Ovary (tissue), 3 donors: ENCODE measurements around the gene CARS2.

Experiments used
- POLR2A ChIP-seq: fragments of 450-650 bp; IDR thresholded peaks from one replicate; pipeline ENCODE4 v1.6.1; 2017; ENCODE audit warnings: antibody characterized with exemption, mild to moderate bottlenecking, moderate library complexity
- TF ChIP-seq, protein P1 (sequence below), 3 donors: fragments of 450-650 bp in 2 of 3; fragments of 200-600 bp in 1 of 3; IDR thresholded peaks; one replicate each; pipeline versions ENCODE4 v1.5.1 to v1.8.0; 2016 to 2022; ENCODE audit warnings: antibody characterized with exemption in 3 of 3, mild to moderate bottlenecking in 1 of 3
- donor health status: DM: no; HTN: no; CAD: no.

DNA sequence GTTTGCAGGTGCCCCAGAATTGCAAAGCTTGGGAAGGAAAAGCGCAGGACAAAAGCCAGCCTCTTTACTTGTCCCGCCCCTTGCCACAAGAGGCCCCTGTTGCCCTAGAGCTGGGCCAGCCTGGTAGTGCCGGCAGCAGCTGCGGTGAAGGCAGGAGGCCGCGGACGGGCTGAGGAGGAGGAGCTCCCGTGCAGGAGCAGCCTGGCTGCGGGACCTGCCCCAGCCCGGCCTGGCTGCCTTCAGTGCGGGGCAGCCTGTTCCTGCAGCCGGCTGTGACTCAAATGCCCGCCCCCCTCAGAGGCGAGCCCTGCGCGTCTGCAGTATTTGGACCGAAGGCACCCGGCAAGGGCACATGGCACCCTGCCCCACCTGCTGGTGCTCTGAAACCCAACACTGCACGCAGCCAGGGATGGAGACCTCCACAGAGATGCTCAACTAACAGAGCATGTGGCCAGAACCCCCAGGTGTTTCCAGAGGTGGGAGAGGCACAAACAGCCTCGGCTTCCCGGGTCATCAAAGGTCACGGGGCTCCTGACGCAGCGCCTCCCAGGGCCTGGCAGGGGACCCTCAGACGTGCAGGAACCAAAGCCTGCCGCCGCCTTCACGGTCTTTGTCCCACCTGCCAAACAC lies 60.9 kb downstream of the CARS2 start:
- TF ChIP-seq, protein P1, sequence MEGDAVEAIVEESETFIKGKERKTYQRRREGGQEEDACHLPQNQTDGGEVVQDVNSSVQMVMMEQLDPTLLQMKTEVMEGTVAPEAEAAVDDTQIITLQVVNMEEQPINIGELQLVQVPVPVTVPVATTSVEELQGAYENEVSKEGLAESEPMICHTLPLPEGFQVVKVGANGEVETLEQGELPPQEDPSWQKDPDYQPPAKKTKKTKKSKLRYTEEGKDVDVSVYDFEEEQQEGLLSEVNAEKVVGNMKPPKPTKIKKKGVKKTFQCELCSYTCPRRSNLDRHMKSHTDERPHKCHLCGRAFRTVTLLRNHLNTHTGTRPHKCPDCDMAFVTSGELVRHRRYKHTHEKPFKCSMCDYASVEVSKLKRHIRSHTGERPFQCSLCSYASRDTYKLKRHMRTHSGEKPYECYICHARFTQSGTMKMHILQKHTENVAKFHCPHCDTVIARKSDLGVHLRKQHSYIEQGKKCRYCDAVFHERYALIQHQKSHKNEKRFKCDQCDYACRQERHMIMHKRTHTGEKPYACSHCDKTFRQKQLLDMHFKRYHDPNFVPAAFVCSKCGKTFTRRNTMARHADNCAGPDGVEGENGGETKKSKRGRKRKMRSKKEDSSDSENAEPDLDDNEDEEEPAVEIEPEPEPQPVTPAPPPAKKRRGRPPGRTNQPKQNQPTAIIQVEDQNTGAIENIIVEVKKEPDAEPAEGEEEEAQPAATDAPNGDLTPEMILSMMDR (IDR thresholded peaks at IDR 0.05): no peak
- no peak for TF ChIP-seq POLR2A
